H9 (cell line): ENCODE measurements around the gene WDR91. TPM values are rescaled to one million over a fixed set of nuclear protein-coding genes. Genes with fewer than 3 reads are reported as not detected.

Experiments used
- DNase-seq: peaks from one replicate; pipeline ENCODE4 v3.0.0-alpha.2; 2017
- H2AFZ ChIP-seq: one replicate; pipeline ENCODE4 v1.6.1; 2013; ENCODE audit warnings: mild to moderate bottlenecking, low read length, control low read depth, moderate library complexity
- H2AK5ac ChIP-seq: 2 replicates; pipeline ENCODE4 v1.6.1; 2013; ENCODE audit warnings: low read length, control low read depth, mixed read lengths; ENCODE audit not compliant: insufficient read length
- H2BK120ac ChIP-seq: one replicate; pipeline ENCODE4 v1.6.1; 2013; ENCODE audit warnings: low read depth, mild to moderate bottlenecking, low read length, control low read depth, inconsistent platforms; ENCODE audit not compliant: poor library complexity, severe bottlenecking
- H2BK12ac ChIP-seq: 2 replicates; pipeline ENCODE4 v1.6.1; 2013; ENCODE audit warnings: low read length, control low read depth, mixed read lengths, low read depth; ENCODE audit not compliant: insufficient read length
- H2BK15ac ChIP-seq: 2 replicates; pipeline ENCODE4 v1.6.1; 2013; ENCODE audit warnings: low read depth, low read length, control low read depth
- H2BK20ac ChIP-seq: one replicate; pipeline ENCODE4 v1.6.1; 2013; ENCODE audit warnings: low read depth, mild to moderate bottlenecking, low read length, control low read depth, inconsistent platforms; ENCODE audit not compliant: poor library complexity, severe bottlenecking
- H2BK5ac ChIP-seq: 2 replicates; pipeline ENCODE4 v1.6.1; 2013; ENCODE audit warnings: low read length, control low read depth, mixed read lengths; ENCODE audit not compliant: insufficient read length
- H3K14ac ChIP-seq: 2 replicates; pipeline ENCODE4 v1.6.1; 2013; ENCODE audit warnings: low read length, control low read depth; ENCODE audit not compliant: insufficient read depth
- H3K18ac ChIP-seq: 2 replicates; pipeline ENCODE4 v1.6.1; 2013; ENCODE audit warnings: low read depth, mild to moderate bottlenecking, mixed read lengths, low read length, control low read depth; ENCODE audit not compliant: insufficient read length
- H3K23ac ChIP-seq: 2 replicates; pipeline ENCODE4 v1.6.1; 2013; ENCODE audit warnings: low read length, control low read depth, mixed read lengths, low read depth; ENCODE audit not compliant: insufficient read length
- H3K23me2 ChIP-seq: 2 replicates; pipeline ENCODE4 v1.6.1; 2013; ENCODE audit warnings: low read depth, mild to moderate bottlenecking, mixed read lengths, low read length, control low read depth; ENCODE audit not compliant: insufficient read length, poor library complexity, severe bottlenecking
- H3K27ac ChIP-seq: 2 replicates; pipeline ENCODE4 v1.5.1; 2013; ENCODE audit warnings: low read length, control low read depth, mixed read lengths, low read depth; ENCODE audit not compliant: insufficient read length
- H3K27me3 ChIP-seq: 2 replicates; pipeline ENCODE4 v1.6.1; 2013; ENCODE audit warnings: low read length, control low read depth, inconsistent platforms; ENCODE audit not compliant: insufficient read depth
- H3K4ac ChIP-seq: 2 replicates; pipeline ENCODE4 v1.6.1; 2013; ENCODE audit warnings: low read depth, mild to moderate bottlenecking, control low read depth, inconsistent platforms, low read length, moderate library complexity
- H3K4me1 ChIP-seq: 2 replicates; pipeline ENCODE4 v1.6.1; 2013; ENCODE audit warnings: low read length, control low read depth, inconsistent platforms; ENCODE audit not compliant: insufficient read depth
- H3K4me2 ChIP-seq: 2 replicates; pipeline ENCODE4 v1.6.1; 2013; ENCODE audit warnings: low read length, control low read depth, mixed read lengths; ENCODE audit not compliant: insufficient read length, insufficient read depth
- H3K56ac ChIP-seq: 2 replicates; pipeline ENCODE4 v1.6.1; 2013; ENCODE audit warnings: low read depth, mild to moderate bottlenecking, mixed read lengths, low read length, control low read depth; ENCODE audit not compliant: insufficient read length
- H3K79me1 ChIP-seq: 2 replicates; pipeline ENCODE4 v1.6.1; 2013; ENCODE audit warnings: low read depth, mild to moderate bottlenecking, moderate library complexity, low read length, control low read depth, inconsistent platforms; ENCODE audit not compliant: insufficient read depth, poor library complexity, severe bottlenecking
- H3K79me2 ChIP-seq: 2 replicates; pipeline ENCODE4 v1.6.1; 2013; ENCODE audit warnings: low read length, control low read depth, inconsistent platforms; ENCODE audit not compliant: insufficient read depth
- H3K9ac ChIP-seq: 2 replicates; pipeline ENCODE4 v1.6.1; 2013; ENCODE audit warnings: low read length, control low read depth, mixed read lengths; ENCODE audit not compliant: insufficient read length; ENCODE audit errors: extremely low read depth
- H3K9me3 ChIP-seq: one replicate; pipeline ENCODE4 v1.6.1; 2013; ENCODE audit warnings: low read depth, low read length, inconsistent platforms; ENCODE audit not compliant: control insufficient read depth
- H3T11ph ChIP-seq: one replicate; pipeline ENCODE4 v1.6.1; 2013; ENCODE audit warnings: mild to moderate bottlenecking, low read length, control low read depth, inconsistent platforms
- H4K20me1 ChIP-seq: one replicate; pipeline ENCODE4 v1.6.1; 2013; ENCODE audit not compliant: control insufficient read depth, insufficient read length, insufficient read depth
- H4K5ac ChIP-seq: 2 replicates; pipeline ENCODE4 v1.6.1; 2013; ENCODE audit warnings: low read depth, mild to moderate bottlenecking, mixed read lengths, low read length, control low read depth; ENCODE audit not compliant: insufficient read length
- H4K8ac ChIP-seq: replicated peaks from 2 replicates; pipeline ENCODE4 v1.6.1; 2013; ENCODE audit warnings: low read length, control low read depth, mixed read lengths, low read depth; ENCODE audit not compliant: insufficient read length
- H4K91ac ChIP-seq: 2 replicates; pipeline ENCODE4 v1.6.1; 2013; ENCODE audit warnings: low read depth, mild to moderate bottlenecking, moderate library complexity, mixed read lengths, low read length, control low read depth; ENCODE audit not compliant: insufficient read length
- H3K27ac Mint-ChIP-seq, 3 experiments: 2 replicates in 2 of 3; 3 replicates in 1 of 3; pipeline ENCODE4 v1.8.0; 2020 to 2021; ENCODE audit warnings: mixed read lengths in 3 of 3, mild to moderate bottlenecking in 1 of 3, moderate library complexity in 1 of 3
- H3K27me3 Mint-ChIP-seq: 2 replicates; pipeline ENCODE4 v1.8.0; 2021; ENCODE audit warnings: low read depth, mild to moderate bottlenecking, moderate library complexity, mixed read lengths
- H3K36me3 Mint-ChIP-seq, 3 experiments: 2 replicates in 2 of 3; 3 replicates in 1 of 3; pipeline ENCODE4 v1.8.0; 2020 to 2021; ENCODE audit warnings: low read depth in 3 of 3, mixed read lengths in 3 of 3; ENCODE audit not compliant: insufficient read depth in 1 of 3
- H3K4me1 Mint-ChIP-seq, 2 experiments: 2 replicates each; pipeline ENCODE4 v1.8.0; 2020; ENCODE audit warnings: mixed read lengths in 2 of 2
- H3K4me3 Mint-ChIP-seq, 2 experiments: 2 replicates in 1 of 2; 3 replicates in 1 of 2; pipeline ENCODE4 v1.8.0; 2020 to 2021; ENCODE audit warnings: mild to moderate bottlenecking in 2 of 2, mixed read lengths in 2 of 2, moderate library complexity in 1 of 2
- H3K9me3 Mint-ChIP-seq, 2 experiments: 2 replicates in 1 of 2; 3 replicates in 1 of 2; pipeline ENCODE4 v1.8.0; 2020; ENCODE audit warnings: mild to moderate bottlenecking in 2 of 2, mixed read lengths in 2 of 2, moderate library complexity in 1 of 2
- CTCF ChIP-seq: fragments of 200-600 bp; sonication (generic); conservative IDR thresholded peaks from 3 replicates; pipeline ENCODE4 v1.8.0; 2021; ENCODE audit warnings: antibody characterized with exemption, mild to moderate bottlenecking
- WGBS: extraction: QIAGEN DNeasy Blood & Tissue Kit; methylation state at CpG from one replicate; pipeline ENCODE4 v1.1.7; 2013; ENCODE audit warnings: missing lambda C conversion rate, low lambda C conversion rate, mixed read lengths; ENCODE audit not compliant: insufficient read length; ENCODE audit errors: extremely low coverage; 5-methylcytosine and 5-hydroxymethylcytosine counted together
- total RNA-seq: library from RNA; stranded (reverse); gene quantifications from 2 replicates; pipeline ENCODE4 v1.2.1, GENCODE V29; 2021

Gene WDR91
- total RNA-seq, 1 experiment from 2014 or later, result 9.4 TPM

GRCh38 chr7:135160098-135160857 is 51.0 kb downstream of the WDR91 start:
- no peak overlapping the region for H4K91ac ChIP-seq
- H3K23me2 ChIP-seq, result no peaks in the 10 kb centered on the region
- H3K56ac ChIP-seq, result no peak overlapping the region
- H3K18ac ChIP-seq, result peak overlapping the region; percentile 52
- H2BK15ac ChIP-seq, result no peak overlapping the region; the same call in 1 of the 2 replicates
- H3K79me2 ChIP-seq, result no peaks in the 10 kb centered on the region
- no CpG with 5 or more reads among the region's 5 CpGs for WGBS
- H3K27ac ChIP-seq, result peak overlapping the region; percentile 55
- H3K4me3 Mint-ChIP-seq, result no peak overlapping the region
- H3K9me3 ChIP-seq, result no peaks in the 10 kb centered on the region
- H3K14ac ChIP-seq, result no peak overlapping the region
- H3T11ph ChIP-seq, result no peak overlapping the region
- no peak overlapping the region for H2BK12ac ChIP-seq
- no peaks in the 10 kb centered on the region for H3K27me3 ChIP-seq
- H3K36me3 Mint-ChIP-seq, result peaks cover 56 to 90% (median 86%) of the 10 kb centered on the region in 3 experiments
- no peak overlapping the region for H3K9ac ChIP-seq
- H2BK5ac ChIP-seq, result no peak overlapping the region
- DNase-seq, result no peak
- H3K4me1 ChIP-seq, result peaks cover 4% of the 10 kb centered on the region; the same call in 1 of the 2 replicates
- no peak overlapping the region for H2BK120ac ChIP-seq
- H3K4ac ChIP-seq, result no peak overlapping the region
- H3K23ac ChIP-seq, result no peak overlapping the region
- H3K27me3 Mint-ChIP-seq, result peaks cover 5% of the 10 kb centered on the region
- H4K8ac ChIP-seq, result no peak overlapping the region
- H3K79me1 ChIP-seq, result no peaks in the 10 kb centered on the region
- no peaks in the 10 kb centered on the region for H4K20me1 ChIP-seq
- H3K27ac Mint-ChIP-seq, result peak overlapping the region; percentile 78 to 82 (median 81); a peak in 3 of 7 replicates
- H2AK5ac ChIP-seq, result no peak overlapping the region
- no peak for TF ChIP-seq CTCF
- H3K4me1 Mint-ChIP-seq, result peaks cover 12 to 21% of the 10 kb centered on the region in 2 experiments
- no peak overlapping the region for H2BK20ac ChIP-seq
- H2AFZ ChIP-seq, result no peak overlapping the region
- H3K9me3 Mint-ChIP-seq, result peaks cover 46 to 50% of the 10 kb centered on the region in 2 experiments
- H4K5ac ChIP-seq, result peak overlapping the region; percentile 49
- no peak overlapping the region for H3K4me2 ChIP-seq
